H1 (cell line): ENCODE data around the gene LILRA1. TPM values are rescaled to one million over a fixed set of nuclear protein-coding genes. Genes with fewer than 3 reads are reported as not detected.

ENCODE experiments used
- CTCF ChIA-PET: fragments of 300-600 bp; sonication (Branson Sonifier 250); formaldehyde crosslinking; loops from one replicate; lab custom pipeline; 2021; ENCODE audit not compliant: partially characterized antibody; lab: Charles Lee
- POLR2A ChIA-PET: fragments of 300-600 bp; sonication (Branson Sonifier 250); formaldehyde crosslinking; loops from one replicate; lab custom pipeline; 2021; ENCODE audit warnings: inconsistent platforms; ENCODE audit not compliant: partially characterized antibody; lab: Charles Lee
- DNase-seq, 2 experiments: peaks; one replicate each; pipeline versions ENCODE4 v3.0.0 to v3.0.0-alpha.2; 2010 to 2022; ENCODE audit warnings: low spot score in 2 of 2, low read depth in 1 of 2, mixed read lengths in 1 of 2
- FAIRE-seq: peaks from 2 replicates; lab custom pipeline; 2011; peaks lifted over from hg19 to GRCh38; lab: Jason Lieb, UNC
- H2AFZ ChIP-seq: 2 replicates; pipeline ENCODE4 v1.8.1; 2012; ENCODE audit warnings: low read length, inconsistent platforms
- H2AK5ac ChIP-seq: 2 replicates; pipeline ENCODE4 v1.6.1; 2013; ENCODE audit warnings: low read depth, low read length
- H2BK120ac ChIP-seq: replicated peaks from 2 replicates; pipeline ENCODE3; 2013; ENCODE audit warnings: low read depth, low read length, inconsistent platforms
- H2BK12ac ChIP-seq: 2 replicates; pipeline ENCODE4 v1.6.1; 2013; ENCODE audit warnings: low read depth, low read length
- H2BK15ac ChIP-seq: 2 replicates; pipeline ENCODE4 v1.6.1; 2013; ENCODE audit warnings: low read length
- H2BK20ac ChIP-seq: 2 replicates; pipeline ENCODE4 v1.6.1; 2013; ENCODE audit warnings: low read length
- H2BK5ac ChIP-seq: 2 replicates; pipeline ENCODE4 v1.6.1; 2013; ENCODE audit warnings: low read depth, low read length
- H3K14ac ChIP-seq: 2 replicates; pipeline ENCODE4 v1.6.1; 2013; ENCODE audit warnings: inconsistent platforms; ENCODE audit not compliant: insufficient read length
- H3K18ac ChIP-seq: 2 replicates; pipeline ENCODE4 v1.6.1; 2013; ENCODE audit warnings: low read length; ENCODE audit errors: extremely low read depth
- H3K23ac ChIP-seq: 2 replicates; pipeline ENCODE4 v1.6.1; 2013; ENCODE audit warnings: inconsistent platforms; ENCODE audit not compliant: insufficient read length
- H3K23me2 ChIP-seq: 2 replicates; pipeline ENCODE4 v1.6.1; 2013; ENCODE audit warnings: low read depth, low read length
- H3K27ac ChIP-seq: 2 replicates; pipeline ENCODE4 v1.6.1; 2011; ENCODE audit warnings: low read depth, low read length, inconsistent platforms
- H3K27me3 ChIP-seq, 4 experiments: replicated peaks in 1 of 4; 1 replicate in 1 of 4; 2 replicates in 3 of 4; pipeline versions ENCODE4 v1.6.1 to v1.8.1; 2011 to 2013; ENCODE audit warnings: low read length in 3 of 4, mild to moderate bottlenecking in 3 of 4, inconsistent platforms in 2 of 4, mixed read lengths in 2 of 4, moderate library complexity in 1 of 4; ENCODE audit not compliant: control insufficient read depth in 3 of 4, insufficient read depth in 3 of 4; ENCODE audit errors: extremely low read depth in 1 of 4
- H3K36me3 ChIP-seq, 4 experiments: 2 replicates each; pipeline versions ENCODE4 v1.6.1 to v1.8.1; 2011 to 2013; ENCODE audit warnings: mild to moderate bottlenecking in 4 of 4, low read length in 3 of 4, moderate library complexity in 2 of 4, control low read depth in 1 of 4, inconsistent platforms in 1 of 4; ENCODE audit not compliant: insufficient read depth in 4 of 4, control insufficient read depth in 2 of 4
- H3K4ac ChIP-seq: replicated peaks from 2 replicates; pipeline ENCODE3; 2013; ENCODE audit warnings: low read length, low read depth, mixed read lengths, inconsistent platforms; ENCODE audit not compliant: insufficient read length
- H3K4me1 ChIP-seq, 4 experiments: replicated peaks in 1 of 4; 1 replicate in 1 of 4; 2 replicates in 3 of 4; pipeline versions ENCODE4 v1.6.1 to v1.8.1; 2011 to 2013; ENCODE audit warnings: low read length in 3 of 4, inconsistent platforms in 2 of 4, mixed read lengths in 1 of 4; ENCODE audit not compliant: insufficient read depth in 4 of 4, control insufficient read depth in 3 of 4
- H3K4me2 ChIP-seq, 2 experiments: 2 replicates each; pipeline versions ENCODE4 v1.6.1 to v1.8.1; 2011 to 2013; ENCODE audit warnings: low read depth in 2 of 2, low read length in 2 of 2, control low read depth in 1 of 2, inconsistent platforms in 1 of 2, mild to moderate bottlenecking in 1 of 2; ENCODE audit not compliant: insufficient read depth in 1 of 2
- H3K4me3 ChIP-seq, 4 experiments: fragments of 200-600, 300-600 bp in 1 of 4; sonication (generic), shearing (Covaris generic), sonication (Bioruptor Twin) in 1 of 4; 2 replicates each; pipeline versions ENCODE4 v1.5.1 to v1.8.1; 2011 to 2016; ENCODE audit warnings: low read length in 4 of 4, low read depth in 3 of 4, control low read depth in 2 of 4, inconsistent platforms in 2 of 4, mild to moderate bottlenecking in 2 of 4, mixed read lengths in 1 of 4, moderate library complexity in 1 of 4; ENCODE audit not compliant: insufficient read depth in 2 of 4; ENCODE audit errors: extremely low read depth in 1 of 4
- H3K56ac ChIP-seq: replicated peaks from 2 replicates; pipeline ENCODE3; 2013; ENCODE audit warnings: low read depth, mild to moderate bottlenecking, mixed read lengths, low read length, inconsistent platforms; ENCODE audit not compliant: insufficient read length
- H3K79me1 ChIP-seq: 2 replicates; pipeline ENCODE4 v1.6.1; 2013; ENCODE audit warnings: low read depth, low read length, control low read depth
- H3K79me2 ChIP-seq, 2 experiments: 2 replicates each; pipeline versions ENCODE4 v1.6.1 to v1.8.1; 2012 to 2013; ENCODE audit warnings: low read length in 2 of 2, mild to moderate bottlenecking in 2 of 2, inconsistent platforms in 1 of 2; ENCODE audit not compliant: insufficient read depth in 2 of 2, control insufficient read depth in 1 of 2
- H3K9ac ChIP-seq, 4 experiments: replicated peaks in 1 of 4; 1 replicate in 1 of 4; 2 replicates in 3 of 4; pipeline versions ENCODE4 v1.6.1 to v1.8.1; 2011 to 2013; ENCODE audit warnings: low read depth in 3 of 4, low read length in 3 of 4, control low read depth in 2 of 4, mild to moderate bottlenecking in 2 of 4, moderate library complexity in 2 of 4, inconsistent platforms in 1 of 4; ENCODE audit errors: extremely low read depth in 1 of 4
- H3K9me3 ChIP-seq, 2 experiments: 2 replicates each; pipeline versions ENCODE4 v1.6.1 to v1.8.1; 2012 to 2013; ENCODE audit warnings: mild to moderate bottlenecking in 2 of 2, moderate library complexity in 2 of 2, control low read depth in 1 of 2, inconsistent platforms in 1 of 2, low read depth in 1 of 2, low read length in 1 of 2, mixed read lengths in 1 of 2; ENCODE audit not compliant: insufficient read depth in 2 of 2
- H4K20me1 ChIP-seq, 2 experiments: replicated peaks in 1 of 2; 2 replicates each; pipeline versions ENCODE3 to v1.8.1; 2011 to 2013; ENCODE audit warnings: inconsistent platforms in 2 of 2, low read length in 2 of 2, mild to moderate bottlenecking in 1 of 2; ENCODE audit not compliant: insufficient read depth in 2 of 2, control insufficient read depth in 1 of 2
- H4K5ac ChIP-seq: 2 replicates; pipeline ENCODE4 v1.6.1; 2013; ENCODE audit warnings: low read length, low read depth, mixed read lengths, inconsistent platforms; ENCODE audit not compliant: insufficient read length
- H4K8ac ChIP-seq: 2 replicates; pipeline ENCODE4 v1.8.0; 2013; ENCODE audit warnings: mild to moderate bottlenecking, moderate library complexity, low read length, inconsistent platforms; ENCODE audit not compliant: insufficient read depth; ENCODE audit errors: extremely low read depth
- H4K91ac ChIP-seq: replicated peaks from 2 replicates; pipeline ENCODE3; 2013; ENCODE audit warnings: low read length, mixed read lengths, inconsistent platforms; ENCODE audit not compliant: insufficient read length
- ATF3 ChIP-seq: IDR thresholded peaks from 2 replicates; pipeline ENCODE4 v1.6.1; 2011; ENCODE audit warnings: low read depth, mild to moderate bottlenecking, low read length; ENCODE audit not compliant: insufficient read depth
- CREB1 ChIP-seq: IDR thresholded peaks from 2 replicates; pipeline ENCODE4 v1.6.1; 2012; ENCODE audit warnings: inconsistent platforms
- KDM1A ChIP-seq: fragments of 200-600, 300-600 bp; sonication (generic); IDR thresholded peaks from 2 replicates; pipeline ENCODE4 v1.7.1; 2016; ENCODE audit warnings: mild to moderate bottlenecking, low read length, borderline replicate concordance
- MAX ChIP-seq: IDR thresholded peaks from 2 replicates; pipeline ENCODE4 v1.6.1; 2012; ENCODE audit warnings: inconsistent platforms
- POU5F1 ChIP-seq: IDR thresholded peaks from 2 replicates; pipeline ENCODE4 v1.6.1; 2011; ENCODE audit warnings: low read depth, mild to moderate bottlenecking, low read length, moderate library complexity
- RFX5 ChIP-seq: IDR thresholded peaks from 2 replicates; pipeline ENCODE4 v1.6.1; 2011; ENCODE audit warnings: low read depth, low read length, improper control_type of control experiment, borderline replicate concordance
- RNF2 ChIP-seq: fragments of 200-900, 300-1000 bp; sonication (generic); IDR thresholded peaks from 2 replicates; pipeline ENCODE4 v1.7.1; 2016; ENCODE audit warnings: borderline replicate concordance, low read depth, mild to moderate bottlenecking, antibody characterized with exemption, low read length; ENCODE audit not compliant: poor library complexity, severe bottlenecking; ENCODE audit errors: missing control alignments
- SIN3A ChIP-seq, 2 experiments: IDR thresholded peaks in 1 of 2; conservative IDR thresholded peaks in 1 of 2; 2 replicates each; pipeline ENCODE4 v1.6.1; 2011 to 2012; ENCODE audit warnings: low read length in 2 of 2, improper control_type of control experiment in 1 of 2, low read depth in 1 of 2, mild to moderate bottlenecking in 1 of 2
- SP2 ChIP-seq: IDR thresholded peaks from 2 replicates; pipeline ENCODE4 v1.6.1; 2012; ENCODE audit warnings: mild to moderate bottlenecking, low read length, inconsistent platforms
- TAF1 ChIP-seq: IDR thresholded peaks from 2 replicates; pipeline ENCODE4 v1.6.1; 2011; ENCODE audit warnings: mild to moderate bottlenecking, low read depth, low read length
- TCF12 ChIP-seq: IDR thresholded peaks from 2 replicates; pipeline ENCODE4 v1.6.1; 2011; ENCODE audit warnings: low read depth, mild to moderate bottlenecking, low read length
- USF2 ChIP-seq: IDR thresholded peaks from 2 replicates; pipeline ENCODE4 v1.6.1; 2011; ENCODE audit warnings: low read length, improper control_type of control experiment
- ZNF274 ChIP-seq: IDR thresholded peaks from 2 replicates; pipeline ENCODE4 v1.7.0; 2012; ENCODE audit warnings: low read length, borderline replicate concordance; ENCODE audit errors: extremely low read depth
- WGBS, 2 experiments: shearing (Covaris generic) in 1 of 2; methylation state at CpG; one replicate each; pipeline versions ENCODE4 v1.1.6 to v1.1.7; 2013 to 2015; ENCODE audit warnings: low lambda C conversion rate in 2 of 2, mixed read lengths in 2 of 2, inconsistent platforms in 1 of 2, low coverage in 1 of 2, missing lambda C conversion rate in 1 of 2; ENCODE audit not compliant: insufficient replicate concordance in 2 of 2, insufficient coverage in 1 of 2, insufficient read length in 1 of 2; ENCODE audit errors: extremely low coverage in 1 of 2, missing lambda C conversion rate in 1 of 2; 5-methylcytosine and 5-hydroxymethylcytosine counted together
- polyA plus RNA-seq, 7 experiments: library from polyadenylated mRNA; depleted of rRNA in 3 of 7; stranded (reverse) in 5 of 7; unstranded in 2 of 7; fragments of >200 nt in 5 of 7; fragments of 200-250 nt in 2 of 7; gene quantifications; 1 replicate in 5 of 7; 2 replicates in 1 of 7; 4 replicates in 1 of 7; pipeline versions ENCODE4 v1.2.1 to v1.2.3, GENCODE V29; 2011 to 2013; ENCODE audit warnings: missing spikeins in 2 of 7, mixed read lengths in 2 of 7
- total RNA-seq: library from RNA; stranded (reverse); fragmentation: NEBNext Ultra II Directional; extraction: Animal tissue kit (Norgen Biotek cat#: 25700); gene quantifications from 2 replicates; pipeline ENCODE4 v1.2.1, GENCODE V29; 2021

The LILRA1 gene
- total and polyA plus RNA-seq, 2 of the 8 experiments (the other 6 are each of a cell fraction or from before 2014, with no cell fraction given), result not detected

- no peak overlapping the region for H4K91ac ChIP-seq
- no peaks in the 10 kb centered on the region for H3K23me2 ChIP-seq
- H3K56ac ChIP-seq, result no peak overlapping the region
- no peak for DNase-seq
- no peaks in the 10 kb centered on the region for H3K79me2 ChIP-seq
- no peak overlapping the region for H2BK5ac ChIP-seq
- H3K4ac ChIP-seq, result no peak overlapping the region
- no peak overlapping the region for H4K5ac ChIP-seq
- H3K27ac ChIP-seq, result no peak overlapping the region
- H2BK20ac ChIP-seq, result no peak overlapping the region
- whole genome bisulfite sequencing, 2 experiments, result 66% methylated on average over 5 of the region's 5 CpGs; no CpG with 5 or more reads in 1 of the 2 experiments
- H3K9ac ChIP-seq, result no peak overlapping the region
- no peak for FAIRE-seq
- no peaks in the 10 kb centered on the region for H3K4me1 ChIP-seq
- H4K8ac ChIP-seq, result no peak overlapping the region
- H2BK120ac ChIP-seq, result no peak overlapping the region
- ChIA-PET POLR2A (no interaction called here), CTCF (no interaction called here)
- H3K9me3 ChIP-seq, result peaks cover 44 to 69% of the 10 kb centered on the region in 2 experiments
- H3K14ac ChIP-seq, result no peak overlapping the region
- H2BK15ac ChIP-seq, result no peak overlapping the region
- H3K18ac ChIP-seq, result no peak overlapping the region
- H3K4me3 ChIP-seq, result no peak overlapping the region
- no peak overlapping the region for H2BK12ac ChIP-seq
- no peak overlapping the region for H2AK5ac ChIP-seq
- no peak overlapping the region for H3K4me2 ChIP-seq
- H3K27me3 ChIP-seq, result no peaks in the 10 kb centered on the region
- no peaks in the 10 kb centered on the region for H4K20me1 ChIP-seq
- no peaks in the 10 kb centered on the region for H3K79me1 ChIP-seq
- no peaks in the 10 kb centered on the region for H3K36me3 ChIP-seq
- no peak overlapping the region for H2AFZ ChIP-seq
- H3K23ac ChIP-seq, result no peak overlapping the region
- TF ChIP-seq ZNF274 (no peak), POU5F1 (no peak), KDM1A (no peak), RFX5 (no peak), MAX (no peak), SP2 (no peak), USF2 (no peak), ATF3 (no peak), TCF12 (no peak), SIN3A (conservative IDR thresholded peaks at IDR 0.05 in 1 of 2, IDR thresholded peaks at IDR 0.05 in 1 of 2; ENCODE audit: low read depth in 1 of 2, low read length in 2 of 2) (no peak), RNF2 (no peak), CREB1 (no peak), TAF1 (no peak)
These were observed 6.8 kb downstream of the LILRA1 start for GRCh38 chr19:54600212-54600611.
